ENCODE data around the gene GOLGA6A. TPM values are rescaled to one million over a fixed set of nuclear protein-coding genes. Genes with fewer than 3 reads are reported as not detected.
A peak's percentile ranks its signal among the peaks of the same experiment; 100 is the strongest.
"Not testable (repeated sequence)": the region's sequence is repeated elsewhere in the genome, so short reads cannot be mapped to it uniquely, and the experiment has no call there.

Gene GOLGA6A
- total RNA-seq, 2 experiments from 2014 or later, result 0.40 TPM; not detected in 1

- H3K27ac Mint-ChIP-seq; H3K27me3 Mint-ChIP-seq; H3K4me3 Mint-ChIP-seq; H3K9me3 Mint-ChIP-seq; DNase-seq; H3K36me3 Mint-ChIP-seq; H3K4me1 Mint-ChIP-seq; POLR2A ChIA-PET; ATAC-seq (ENCODE audit: low read depth): not testable (repeated sequence)
These were observed 9.6 kb downstream of the GOLGA6A start for GRCh38 chr15:74072614-74073337.

GRCh38 chr15:74072132-74072531, 10.2 kb downstream of the GOLGA6A start:
- H3K4me1 Mint-ChIP-seq, DNase-seq, H3K4me3 Mint-ChIP-seq: not testable (repeated sequence)

GRCh38 chr15:74071645-74072044, 10.7 kb downstream of the GOLGA6A start:
- DNase-seq; H3K27me3 Mint-ChIP-seq; H3K4me1 Mint-ChIP-seq; H3K4me3 Mint-ChIP-seq; H3K9me3 Mint-ChIP-seq; H3K27ac Mint-ChIP-seq; ATAC-seq (ENCODE audit: low read depth); H3K36me3 Mint-ChIP-seq; POLR2A ChIA-PET: not testable (repeated sequence)

More at GRCh38 chr15:74072132-74072531, 10.2 kb downstream of the GOLGA6A start:
- H3K36me3 Mint-ChIP-seq; H3K9me3 Mint-ChIP-seq; H3K27me3 Mint-ChIP-seq; POLR2A ChIA-PET; ATAC-seq (ENCODE audit: low read depth); H3K27ac Mint-ChIP-seq: not testable (repeated sequence)

- ATAC-seq (ENCODE audit: low read depth) (peak; percentile 92), DNase-seq (peak; percentile 71)
- H3K27ac Mint-ChIP-seq, POLR2A ChIA-PET, H3K27me3 Mint-ChIP-seq, H3K9me3 Mint-ChIP-seq, H3K4me1 Mint-ChIP-seq, H3K4me3 Mint-ChIP-seq, H3K36me3 Mint-ChIP-seq: not testable (repeated sequence)
These were observed 16.5 kb downstream of the GOLGA6A start for GRCh38 chr15:74065684-74066411.

- H3K4me3 Mint-ChIP-seq; ATAC-seq (ENCODE audit: low read depth); H3K27ac Mint-ChIP-seq; H3K27me3 Mint-ChIP-seq; H3K9me3 Mint-ChIP-seq; H3K36me3 Mint-ChIP-seq; POLR2A ChIA-PET: not testable (repeated sequence)
- peak; percentile 31 for DNase-seq
- peaks cover 14% of the 10 kb centered on the region for H3K4me1 Mint-ChIP-seq
These were observed 17.5 kb downstream of the GOLGA6A start for GRCh38 chr15:74064822-74065221.

GRCh38 chr15:74064183-74064582, 18.2 kb downstream of the GOLGA6A start:
- peaks cover 20% of the 10 kb centered on the region for H3K4me1 Mint-ChIP-seq
- ATAC-seq (ENCODE audit: low read depth); H3K27me3 Mint-ChIP-seq; POLR2A ChIA-PET; H3K27ac Mint-ChIP-seq; H3K4me3 Mint-ChIP-seq; H3K36me3 Mint-ChIP-seq; H3K9me3 Mint-ChIP-seq: not testable (repeated sequence)
- peak; percentile 16 for DNase-seq

GRCh38 chr15:74063425-74064146, 18.8 kb downstream of the GOLGA6A start:
- H3K36me3 Mint-ChIP-seq; H3K27me3 Mint-ChIP-seq; POLR2A ChIA-PET; H3K27ac Mint-ChIP-seq; H3K4me3 Mint-ChIP-seq; ATAC-seq (ENCODE audit: low read depth); H3K9me3 Mint-ChIP-seq: not testable (repeated sequence)
- peaks cover 20% of the 10 kb centered on the region for H3K4me1 Mint-ChIP-seq
- peak; percentile 23 for DNase-seq

- Mint-ChIP-seq H3K4me1 (peaks cover 20% of the 10 kb centered on the region), H3K36me3 (peaks cover 5% of the 10 kb centered on the region), H3K27me3 (peaks cover 3% of the 10 kb centered on the region), H3K4me3 (no peak overlapping the region), H3K9me3 (peaks cover 2% of the 10 kb centered on the region), H3K27ac (no peak overlapping the region)
- no peak for ATAC-seq (ENCODE audit: low read depth)
- POLR2A ChIA-PET, result no interaction called here
- peak; percentile 19 for DNase-seq
These were observed 19.7 kb downstream of the GOLGA6A start for GRCh38 chr15:74062671-74063070.

- H3K4me3 Mint-ChIP-seq, result no peak overlapping the region
- ATAC-seq (ENCODE audit: low read depth) (no peak), DNase-seq (peak; percentile 10)
- H3K9me3 Mint-ChIP-seq, result peaks cover 2% of the 10 kb centered on the region
- H3K27me3 Mint-ChIP-seq, result peaks cover 3% of the 10 kb centered on the region
- H3K4me1 Mint-ChIP-seq, result peaks cover 20% of the 10 kb centered on the region
- POLR2A ChIA-PET, result no interaction called here
- H3K36me3 Mint-ChIP-seq, result peaks cover 5% of the 10 kb centered on the region
- no peak overlapping the region for H3K27ac Mint-ChIP-seq
These were observed 20.1 kb downstream of the GOLGA6A start for GRCh38 chr15:74062236-74062635.

GRCh38 chr15:74060251-74060650, 22.1 kb downstream of the GOLGA6A start:
- Mint-ChIP-seq H3K4me1 (peaks cover 20% of the 10 kb centered on the region), H3K27me3 (peaks cover 3% of the 10 kb centered on the region), H3K27ac (no peak overlapping the region), H3K9me3 (peaks cover 2% of the 10 kb centered on the region), H3K36me3 (peaks cover 5% of the 10 kb centered on the region), H3K4me3 (peak overlapping the region; percentile 59)
- POLR2A ChIA-PET, result no interaction called here
- no peak for ATAC-seq (ENCODE audit: low read depth)
- peak; percentile 27 for DNase-seq

- ATAC-seq (ENCODE audit: low read depth); H3K4me3 Mint-ChIP-seq; H3K27ac Mint-ChIP-seq; H3K36me3 Mint-ChIP-seq; POLR2A ChIA-PET; H3K27me3 Mint-ChIP-seq; H3K9me3 Mint-ChIP-seq: not testable (repeated sequence)
- H3K4me1 Mint-ChIP-seq, result peaks cover 21% of the 10 kb centered on the region
- DNase-seq, result peak; percentile 21
These were observed 23.1 kb downstream of the GOLGA6A start for GRCh38 chr15:74059050-74059833.

GRCh38 chr15:74056330-74056729, 26.0 kb downstream of the GOLGA6A start:
- ATAC-seq (ENCODE audit: low read depth); H3K36me3 Mint-ChIP-seq; H3K9me3 Mint-ChIP-seq; H3K27ac Mint-ChIP-seq; POLR2A ChIA-PET; H3K4me3 Mint-ChIP-seq; H3K27me3 Mint-ChIP-seq: not testable (repeated sequence)
- peak; percentile 12 for DNase-seq
- peaks cover 24% of the 10 kb centered on the region for H3K4me1 Mint-ChIP-seq

- POLR2A ChIA-PET, result no interaction called here
- peaks cover 2% of the 10 kb centered on the region for H3K9me3 Mint-ChIP-seq
- H3K36me3 Mint-ChIP-seq, result peaks cover 5% of the 10 kb centered on the region
- ATAC-seq (ENCODE audit: low read depth) (no peak), DNase-seq (no peak)
- H3K27me3 Mint-ChIP-seq, result peaks cover 2% of the 10 kb centered on the region
- no peak overlapping the region for H3K27ac Mint-ChIP-seq
- peaks cover 22% of the 10 kb centered on the region for H3K4me1 Mint-ChIP-seq
- no peak overlapping the region for H3K4me3 Mint-ChIP-seq
These were observed 26.5 kb downstream of the GOLGA6A start for GRCh38 chr15:74055804-74056203.
